ENCODE results near the gene MAPK12.

The MAPK12 gene

GRCh38 chr22:50308986-50309600 lies 47.6 kb upstream of the MAPK12 start:
- no peaks in the 10 kb centered on the region for H3K9me3 ChIP-seq (ENCODE audit: severe bottlenecking)
- no peak for TF ChIP-seq CTCF (IDR thresholded peaks at IDR 0.05; ENCODE audit: poor library complexity, severe bottlenecking)
- H3K4me3 ChIP-seq (ENCODE audit: severe bottlenecking), result no peak overlapping the region
- H3K27me3 ChIP-seq (ENCODE audit: insufficient read depth, poor library complexity, severe bottlenecking), result no peaks in the 10 kb centered on the region
- peak overlapping the region; percentile 99 for H3K27ac ChIP-seq (ENCODE audit: poor library complexity, severe bottlenecking)
- DNase-seq (ENCODE audit: low spot score) (no peak), ATAC-seq (ENCODE audit: low read depth) (no peak)
- H3K4me1 ChIP-seq (ENCODE audit: insufficient read depth, poor library complexity, severe bottlenecking), result peaks cover 17% of the 10 kb centered on the region
- no peaks in the 10 kb centered on the region for H3K36me3 ChIP-seq (ENCODE audit: low read depth)

GRCh38 chr22:50308597-50308935 lies 47.1 kb upstream of the MAPK12 start:
- no peak for ATAC-seq (ENCODE audit: low read depth)
- Histone ChIP-seq H3K4me3 (ENCODE audit: severe bottlenecking) (no peak overlapping the region), H3K36me3 (ENCODE audit: low read depth) (peaks cover under 1% of the 10 kb centered on the region), H3K9me3 (ENCODE audit: severe bottlenecking) (no peaks in the 10 kb centered on the region), H3K27ac (ENCODE audit: poor library complexity, severe bottlenecking) (peak overlapping the region; percentile 99), H3K27me3 (ENCODE audit: insufficient read depth, poor library complexity, severe bottlenecking) (no peaks in the 10 kb centered on the region), H3K4me1 (ENCODE audit: insufficient read depth, poor library complexity, severe bottlenecking) (peaks cover 19% of the 10 kb centered on the region)
- no peak for DNase-seq (ENCODE audit: low spot score)
- no peak for TF ChIP-seq CTCF (IDR thresholded peaks at IDR 0.05; ENCODE audit: poor library complexity, severe bottlenecking)

GRCh38 chr22:50307890-50308596 lies 46.6 kb upstream of the MAPK12 start:
- no peak for TF ChIP-seq CTCF (IDR thresholded peaks at IDR 0.05; ENCODE audit: poor library complexity, severe bottlenecking)

GRCh38 chr22:50306753-50307749 lies 45.6 kb upstream of the MAPK12 start, which contains the start of gene PLXNB2:
Gene PLXNB2 (minus strand): TSS chr22:50307646. CDS start chr22:50290584, 17,062 bp downstream.
- peaks cover 34% of the 10 kb centered on the region for H3K4me1 ChIP-seq (ENCODE audit: insufficient read depth, poor library complexity, severe bottlenecking)
- H3K9me3 ChIP-seq (ENCODE audit: severe bottlenecking), result no peaks in the 10 kb centered on the region
- peak within 1 kb of the TSS; percentile 99 for H3K27ac ChIP-seq (ENCODE audit: poor library complexity, severe bottlenecking)
- ATAC-seq (ENCODE audit: low read depth) (no peak), DNase-seq (ENCODE audit: low spot score) (no peak)
- no peak for TF ChIP-seq CTCF (IDR thresholded peaks at IDR 0.05; ENCODE audit: poor library complexity, severe bottlenecking)
- H3K4me3 ChIP-seq (ENCODE audit: severe bottlenecking), result peak within 1 kb of the TSS; percentile 94
- peaks cover 7% of the 10 kb centered on the region for H3K36me3 ChIP-seq (ENCODE audit: low read depth)
- H3K27me3 ChIP-seq (ENCODE audit: insufficient read depth, poor library complexity, severe bottlenecking), result no peaks in the 10 kb centered on the region

More at GRCh38 chr22:50307890-50308596, 46.6 kb upstream of the MAPK12 start:
- ATAC-seq (ENCODE audit: low read depth) (no peak), DNase-seq (ENCODE audit: low spot score) (no peak)
- peaks cover 6% of the 10 kb centered on the region for H3K36me3 ChIP-seq (ENCODE audit: low read depth)
- no peaks in the 10 kb centered on the region for H3K9me3 ChIP-seq (ENCODE audit: severe bottlenecking)
- no peaks in the 10 kb centered on the region for H3K27me3 ChIP-seq (ENCODE audit: insufficient read depth, poor library complexity, severe bottlenecking)
- H3K4me1 ChIP-seq (ENCODE audit: insufficient read depth, poor library complexity, severe bottlenecking), result peaks cover 24% of the 10 kb centered on the region
- peak overlapping the region; percentile 99 for H3K27ac ChIP-seq (ENCODE audit: poor library complexity, severe bottlenecking)
- H3K4me3 ChIP-seq (ENCODE audit: severe bottlenecking), result no peak overlapping the region
